Tibial nerve (tissue), 4 donors: ENCODE measurements around the gene AKIP1. TPM values are rescaled to one million over a fixed set of nuclear protein-coding genes. Genes with fewer than 3 reads are reported as not detected.

Source experiments
- DNase-seq, 2 donors: peaks; one replicate each; pipeline ENCODE4 v3.0.0-alpha.2; 2019; ENCODE audit warnings: low spot score in 2 of 2
- H3K27ac ChIP-seq, 4 donors: fragments of 200-600 bp; sonication (generic) in 3 of 4; one replicate each; pipeline ENCODE4 v1.5.1; 2017 to 2019; ENCODE audit warnings: mild to moderate bottlenecking in 1 of 4
- H3K27me3 ChIP-seq, 2 donors: fragments of 200-600 bp; sonication (generic) in 1 of 2; one replicate each; pipeline versions ENCODE4 v1.5.1 to v1.6.0; 2017 to 2019
- H3K36me3 ChIP-seq, 3 donors: fragments of 200-600 bp; sonication (generic); one replicate each; pipeline ENCODE4 v1.5.1; 2018 to 2019
- H3K4me1 ChIP-seq, 4 donors: fragments of 200-600 bp; sonication (generic) in 3 of 4; one replicate each; pipeline ENCODE4 v1.5.1; 2017 to 2019
- H3K4me3 ChIP-seq, 4 donors: fragments of 200-600 bp; sonication (generic) in 3 of 4; one replicate each; pipeline ENCODE4 v1.5.1; 2017 to 2019; ENCODE audit warnings: mild to moderate bottlenecking in 1 of 4, moderate library complexity in 1 of 4
- H3K9me3 ChIP-seq, 4 donors: fragments of 200-600 bp; sonication (generic) in 3 of 4; one replicate each; pipeline ENCODE4 v1.5.1; 2017 to 2019
- CTCF ChIP-seq, 5 experiments: fragments of 200-600 bp in 3 of 5; fragments of 450-650 bp in 2 of 5; sonication (generic) in 3 of 5; IDR thresholded peaks; one replicate each; pipeline ENCODE4 v1.5.1; 2016 to 2019; ENCODE audit warnings: antibody characterized with exemption in 5 of 5, mild to moderate bottlenecking in 3 of 5, moderate library complexity in 2 of 5
- EP300 ChIP-seq, 2 donors: sonication (generic); formaldehyde crosslinking; IDR thresholded peaks; one replicate each; pipeline ENCODE4 v1.6.1; 2017; ENCODE audit warnings: antibody characterized with exemption in 2 of 2, mild to moderate bottlenecking in 1 of 2
- POLR2A ChIP-seq, 2 donors: fragments of 450-650 bp; IDR thresholded peaks; one replicate each; pipeline ENCODE4 v1.6.1; 2017; ENCODE audit warnings: antibody characterized with exemption in 2 of 2, mild to moderate bottlenecking in 2 of 2, moderate library complexity in 2 of 2
- WGBS, 2 donors: methylation state at CpG; one replicate each; pipeline ENCODE4 v1.1.5; 2018; 5-methylcytosine and 5-hydroxymethylcytosine counted together
- total RNA-seq, 4 donors: library from RNA; depleted of rRNA; stranded (reverse); fragments of >200 nt; gene quantifications; one replicate each; pipeline ENCODE4 v1.1.0, GENCODE V29; 2016

Gene AKIP1
- total RNA-seq, 4 donors from 2014 or later, result 17.7 to 31.4 (median 22.5) TPM

- H3K4me1 ChIP-seq, result peaks cover 0 to 34% (median 4%) of the 10 kb centered on the region in 4 donors
- H3K4me3 ChIP-seq, result no peak overlapping the region
- DNase-seq, result no peak
- TF ChIP-seq POLR2A (IDR thresholded peaks at IDR 0.05), result no peak
- H3K27me3 ChIP-seq, result no peaks in the 10 kb centered on the region
- WGBS, 2 donors, result 32 to 56% methylated on average over 5 of the region's 5 CpGs
- no peaks in the 10 kb centered on the region for H3K36me3 ChIP-seq
- H3K27ac ChIP-seq, result peak overlapping the region in 1 of 4 donors; percentile 14
- H3K9me3 ChIP-seq, result peaks cover 0 to 3% (median 0%) of the 10 kb centered on the region in 4 donors
Observed at GRCh38 chr11:8905528-8906165, 5.3 kb upstream of the AKIP1 start.

- H3K4me3 ChIP-seq, result no peak overlapping the region
- no peaks in the 10 kb centered on the region for H3K9me3 ChIP-seq
- WGBS, 2 donors, result 53 to 59% methylated on average over 1 of the region's 1 CpG
Observed at GRCh38 chr11:8907116-8907515, 3.9 kb upstream of the AKIP1 start.

GRCh38 chr11:8908099-8908498 lies 2.9 kb upstream of the AKIP1 start:
- TF ChIP-seq EP300 (IDR thresholded peaks at IDR 0.05) (no peak), CTCF (IDR thresholded peaks at IDR 0.05) (no peak), POLR2A (IDR thresholded peaks at IDR 0.05) (no peak)

More at GRCh38 chr11:8907116-8907515, 3.9 kb upstream of the AKIP1 start:
- no peak for DNase-seq
- H3K27me3 ChIP-seq, result no peaks in the 10 kb centered on the region
- H3K4me1 ChIP-seq, result peaks cover 0 to 39% (median 5%) of the 10 kb centered on the region in 4 donors
- H3K27ac ChIP-seq, result peak overlapping the region in 1 of 4 donors; percentile 72
- TF ChIP-seq POLR2A (IDR thresholded peaks at IDR 0.05), result no peak
- TF ChIP-seq EP300 (IDR thresholded peaks at IDR 0.05), result no peak
- TF ChIP-seq CTCF (IDR thresholded peaks at IDR 0.05), result no peak
- H3K36me3 ChIP-seq, result no peaks in the 10 kb centered on the region

GRCh38 chr11:8910649-8911026 lies 351 bp upstream of the AKIP1 start:
- DNase-seq, result peak in 1 of 2 donors; percentile 11
- H3K27me3 ChIP-seq, result no peaks in the 10 kb centered on the region
- H3K27ac ChIP-seq, result peak overlapping the region in 3 of 4 donors; percentile 88 to 93 (median 92)
- H3K9me3 ChIP-seq, result no peaks in the 10 kb centered on the region
- H3K4me3 ChIP-seq, result peak overlapping the region; percentile 66 to 90 (median 78)
- peaks cover 0 to 61% (median 18%) of the 10 kb centered on the region in 4 donors for H3K4me1 ChIP-seq
- peaks cover 0 to 6% (median 0%) of the 10 kb centered on the region in 3 donors for H3K36me3 ChIP-seq
- TF ChIP-seq CTCF (IDR thresholded peaks at IDR 0.05), result no peak
- no peak for TF ChIP-seq EP300 (IDR thresholded peaks at IDR 0.05)
- no peak for TF ChIP-seq POLR2A (IDR thresholded peaks at IDR 0.05)
- 0% methylated on average over 6 to 8 of the region's 19 CpGs for WGBS, 2 donors

More at GRCh38 chr11:8908099-8908498, 2.9 kb upstream of the AKIP1 start:
- Histone ChIP-seq H3K4me3 (no peak overlapping the region), H3K9me3 (no peaks in the 10 kb centered on the region), H3K27ac (peak overlapping the region in 1 of 4 donors; percentile 72), H3K36me3 (no peaks in the 10 kb centered on the region), H3K27me3 (no peaks in the 10 kb centered on the region), H3K4me1 (peaks cover 0 to 47% (median 7%) of the 10 kb centered on the region in 4 donors)
- DNase-seq, result no peak

- WGBS, 2 donors, result 5 to 6% methylated on average over 9 of the region's 9 CpGs
- H3K9me3 ChIP-seq, result no peaks in the 10 kb centered on the region
- peak overlapping the region; percentile 42 to 79 (median 64) for H3K27ac ChIP-seq
- peaks cover 0 to 32% (median 0%) of the 10 kb centered on the region in 3 donors for H3K36me3 ChIP-seq
- H3K27me3 ChIP-seq, result no peaks in the 10 kb centered on the region
- DNase-seq, result no peak
- peak overlapping the region in 2 of 4 donors; percentile 3 to 27 for H3K4me3 ChIP-seq
- no peak for TF ChIP-seq POLR2A (IDR thresholded peaks at IDR 0.05)
- peak in 1 of 2 donors; percentile 29 for TF ChIP-seq EP300 (IDR thresholded peaks at IDR 0.05)
- TF ChIP-seq CTCF (IDR thresholded peaks at IDR 0.05), result peak; percentile 41 to 58 (median 47)
- H3K4me1 ChIP-seq, result peaks cover 0 to 69% (median 21%) of the 10 kb centered on the region in 4 donors
Observed at GRCh38 chr11:8913961-8914660, 3.1 kb downstream of the AKIP1 start.
